IPS-11a (cell line): Measurements from ENCODE around the gene PCDHGA9.
"Not testable (repeated sequence)": the region's sequence is repeated elsewhere in the genome, so short reads cannot be mapped to it uniquely, and the experiment has no call there.

Experiments used
- H3K4me3 ChIP-seq: one replicate; pipeline ENCODE4 v1.5.1; 2013; ENCODE audit warnings: low read depth, low read length, control low read depth

PCDHGA9 gene

GRCh38 chr5:141413540-141414069 lies 11.0 kb downstream of the PCDHGA9 start:
- peak overlapping the region; percentile 40 for H3K4me3 ChIP-seq

GRCh38 chr5:141414548-141415274 lies 12.1 kb downstream of the PCDHGA9 start:
- not testable (repeated sequence) for H3K4me3 ChIP-seq

- not testable (repeated sequence) for H3K4me3 ChIP-seq
Observed at GRCh38 chr5:141415275-141415618, 12.7 kb downstream of the PCDHGA9 start.

- peak within 1 kb of the TSS; percentile 54 for H3K4me3 ChIP-seq
Observed at GRCh38 chr5:141417494-141418172, 15.1 kb downstream of the PCDHGA9 start, which contains the start of gene PCDHGB7. Gene PCDHGB7, plus strand, starts transcription at chr5:141417677. Its CDS starts 183 bp downstream, at chr5:141417860.

GRCh38 chr5:141419074-141419880 lies 16.7 kb downstream of the PCDHGA9 start:
- no peak overlapping the region for H3K4me3 ChIP-seq

- peak within 1 kb of the TSS; percentile 47 for H3K4me3 ChIP-seq
Observed at GRCh38 chr5:141420855-141421488, 18.4 kb downstream of the PCDHGA9 start, which contains the start of gene PCDHGA11. Gene PCDHGA11, plus strand, starts transcription at chr5:141421051. Its CDS starts 177 bp downstream, at chr5:141421228.

- H3K4me3 ChIP-seq: peak overlapping the region; percentile 47
Observed at GRCh38 chr5:141421489-141421855, 18.9 kb downstream of the PCDHGA9 start.

GRCh38 chr5:141422742-141423291 lies 20.2 kb downstream of the PCDHGA9 start:
- no peak overlapping the region for H3K4me3 ChIP-seq

GRCh38 chr5:141427783-141428426 lies 25.3 kb downstream of the PCDHGA9 start:
- H3K4me3 ChIP-seq: no peak overlapping the region

- no peak within 1 kb of the TSS for H3K4me3 ChIP-seq
Observed at GRCh38 chr5:141430332-141431113, 27.9 kb downstream of the PCDHGA9 start, which contains the start of gene PCDHGA12. Gene PCDHGA12, plus strand, starts transcription at chr5:141430507. Its CDS starts 253 bp downstream, at chr5:141430760.

- no peak overlapping the region for H3K4me3 ChIP-seq
Observed at GRCh38 chr5:141431286-141431685, 28.7 kb downstream of the PCDHGA9 start.

- H3K4me3 ChIP-seq: not testable (repeated sequence)
Observed at GRCh38 chr5:141432308-141432707, 29.7 kb downstream of the PCDHGA9 start.

- H3K4me3 ChIP-seq: not testable (repeated sequence)
Observed at GRCh38 chr5:141432726-141433125, 30.1 kb downstream of the PCDHGA9 start.

- H3K4me3 ChIP-seq: no peak overlapping the region
Observed at GRCh38 chr5:141434006-141434405, 31.4 kb downstream of the PCDHGA9 start.

- no peak overlapping the region for H3K4me3 ChIP-seq
Observed at GRCh38 chr5:141437221-141437620, 34.6 kb downstream of the PCDHGA9 start.

GRCh38 chr5:141439411-141440141 lies 37.0 kb downstream of the PCDHGA9 start:
- H3K4me3 ChIP-seq: no peak overlapping the region

GRCh38 chr5:141440341-141440740 lies 37.8 kb downstream of the PCDHGA9 start:
- no peak overlapping the region for H3K4me3 ChIP-seq

GRCh38 chr5:141441571-141442170 lies 39.1 kb downstream of the PCDHGA9 start:
- H3K4me3 ChIP-seq: no peak overlapping the region
